ENCODE results near the gene COX6A1.

COX6A1 gene

DNA sequence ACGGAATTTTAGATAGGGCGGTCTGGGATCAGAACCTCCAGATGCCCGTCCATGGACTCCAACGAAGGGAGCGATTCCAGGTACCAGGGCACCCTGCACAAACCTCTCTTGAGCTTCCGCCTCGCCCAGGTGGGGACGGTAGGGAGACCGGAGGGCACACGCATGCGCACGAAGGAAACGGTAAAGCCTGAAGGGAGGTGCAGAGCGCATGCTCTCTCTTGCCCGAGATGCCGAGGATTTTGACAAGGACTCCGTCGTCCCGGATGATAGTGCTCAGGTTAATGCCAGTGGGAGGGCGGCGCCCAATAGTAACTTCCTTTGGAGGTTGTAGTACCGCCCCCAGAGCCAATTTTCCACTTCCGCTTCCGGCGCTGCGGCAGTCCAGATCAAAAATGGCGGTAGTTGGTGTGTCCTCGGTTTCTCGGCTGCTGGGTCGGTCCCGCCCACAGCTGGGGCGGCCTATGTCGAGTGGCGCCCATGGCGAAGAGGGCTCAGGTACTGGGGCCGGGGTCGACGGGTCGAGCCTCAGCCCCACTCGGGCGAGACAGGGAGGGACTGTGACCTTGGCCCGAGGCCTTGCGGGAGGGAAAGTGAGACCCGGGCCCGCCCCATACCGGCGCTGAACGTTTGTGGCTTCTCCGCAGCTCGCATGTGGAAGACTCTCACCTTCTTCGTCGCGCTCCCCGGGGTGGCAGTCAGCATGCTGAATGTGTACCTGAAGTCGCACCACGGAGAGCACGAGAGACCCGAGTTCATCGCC lies at the start of gene COX6A1:
TSS of gene COX6A1 (plus strand) at position 379 of the 760 bp plus-strand sequence. CDS start at position 393, 14 bp downstream.
- DNase-seq, result peak; percentile 88 to 98 (median 95)
- intact Hi-C loops (cut with DNase I), result no loop called here

DNA sequence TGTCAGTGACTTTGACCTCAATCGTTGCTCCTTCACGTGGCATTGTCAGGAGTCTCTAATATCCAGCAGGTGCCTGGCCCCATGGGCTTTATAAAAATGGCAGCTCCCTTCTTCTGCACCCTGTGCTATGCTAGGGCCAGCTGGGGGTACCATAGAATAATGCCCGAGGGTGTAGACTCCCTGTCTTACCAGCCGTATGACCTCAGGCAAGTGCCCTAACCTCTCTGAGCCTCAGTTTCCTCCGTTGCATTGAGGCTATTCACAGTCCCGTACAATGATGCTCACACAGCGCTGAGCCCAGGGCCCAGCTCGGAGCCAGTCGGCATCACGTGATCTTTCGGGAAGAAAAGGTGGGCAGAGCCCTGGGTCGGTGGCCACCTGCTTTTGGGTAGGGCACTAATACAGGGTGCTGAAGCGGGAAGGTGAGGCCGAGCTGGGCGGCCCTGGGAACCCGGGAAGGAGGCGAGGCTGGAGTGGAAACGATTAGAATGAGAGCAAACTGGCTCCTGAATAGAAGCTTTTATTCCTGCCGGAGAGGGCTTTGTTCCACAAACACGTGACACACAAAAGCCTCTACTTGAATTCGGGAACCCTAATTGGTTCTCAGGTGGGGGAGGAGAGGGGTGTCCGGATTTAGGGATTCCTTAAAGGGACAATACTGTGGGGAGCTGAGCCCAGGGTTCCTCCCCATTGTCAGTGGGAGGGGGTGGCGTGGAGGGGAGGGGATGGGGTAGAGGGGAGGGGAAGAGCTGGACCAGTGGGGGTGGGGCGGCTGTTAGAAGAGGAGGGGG lies 49.0 kb upstream of the COX6A1 start:
- DNase-seq, result peak in 38 of 42 donors; percentile 16 to 71 (median 39)
- intact Hi-C loops (cut with DNase I), result no loop called here

DNA sequence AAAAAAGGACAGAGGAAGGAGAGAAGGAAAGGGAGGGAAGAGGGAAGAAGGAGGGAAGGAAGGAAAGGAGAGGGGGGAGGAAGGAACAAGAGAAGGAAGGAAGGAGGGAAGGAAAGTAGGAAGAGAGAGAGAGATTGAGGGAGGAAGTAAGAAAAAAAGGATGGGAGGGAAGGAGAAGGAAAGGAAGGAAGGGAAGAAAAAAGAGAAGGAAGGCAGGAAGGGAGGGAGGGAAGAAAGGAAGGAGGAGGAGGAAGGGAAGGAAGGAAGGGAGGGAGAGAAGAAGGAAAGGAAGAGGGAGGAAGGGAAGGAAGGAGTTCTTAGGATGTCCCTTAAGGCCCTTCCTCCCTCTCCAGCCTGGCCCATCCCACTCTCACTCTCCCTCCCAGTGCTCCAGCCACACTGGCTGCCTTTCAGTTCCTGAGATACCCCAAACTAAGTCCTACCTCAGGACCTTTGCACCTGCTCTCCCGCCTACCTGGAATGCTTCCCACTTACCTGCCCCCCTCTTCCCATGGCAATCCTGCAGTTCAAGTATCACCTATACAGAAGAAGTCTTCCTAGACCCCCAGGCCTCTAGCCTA lies 47.3 kb upstream of the COX6A1 start:
- intact Hi-C loops (cut with DNase I), result no loop called here

DNA sequence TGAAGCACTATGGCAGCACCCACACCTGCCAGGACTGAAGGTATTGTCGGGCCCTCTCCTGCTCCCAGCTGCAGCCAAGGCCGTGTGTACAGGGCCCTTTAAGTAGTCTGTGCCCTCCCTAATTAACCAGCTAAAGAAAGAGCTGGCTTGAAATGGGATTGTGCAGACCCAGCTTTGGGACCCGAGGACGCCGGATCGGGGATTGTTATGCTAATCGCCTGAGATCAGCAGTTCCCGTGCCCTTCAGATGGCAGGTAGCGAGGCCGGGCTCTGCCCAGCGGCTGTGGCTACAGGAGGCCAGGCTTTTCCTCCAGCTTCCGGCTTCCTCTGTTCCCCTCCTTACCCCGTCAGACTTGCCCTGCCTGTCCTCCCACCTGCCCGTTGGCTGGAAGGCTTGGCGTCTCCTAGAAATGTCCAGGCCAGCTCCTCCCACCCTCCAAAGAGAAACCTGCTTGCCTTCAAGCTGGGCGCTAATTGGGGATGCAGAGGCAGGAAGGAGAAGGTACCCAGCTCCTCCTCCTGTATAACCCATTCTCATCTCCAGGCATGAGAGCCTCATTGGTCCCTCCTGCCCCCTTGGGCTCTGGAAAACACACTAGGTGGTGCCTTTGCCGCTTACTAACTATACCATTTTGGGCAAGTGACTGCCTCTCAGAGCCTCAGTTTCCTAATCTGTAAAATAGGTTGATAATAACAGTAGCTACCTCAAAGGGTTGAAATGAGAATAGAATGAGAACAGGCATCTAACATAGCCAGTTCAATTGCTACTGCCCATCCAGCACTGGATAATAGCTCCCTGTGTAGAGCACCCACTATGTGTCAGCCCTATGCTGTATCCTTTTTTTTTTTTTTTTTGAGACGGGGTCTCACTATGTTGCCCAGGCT lies 43.2 kb upstream of the COX6A1 start:
- intact Hi-C loops (cut with DNase I), result no loop called here
- no peak for DNase-seq

More for the DNA sequence above, 47.3 kb upstream of the COX6A1 start:
- DNase-seq, result no peak

DNA sequence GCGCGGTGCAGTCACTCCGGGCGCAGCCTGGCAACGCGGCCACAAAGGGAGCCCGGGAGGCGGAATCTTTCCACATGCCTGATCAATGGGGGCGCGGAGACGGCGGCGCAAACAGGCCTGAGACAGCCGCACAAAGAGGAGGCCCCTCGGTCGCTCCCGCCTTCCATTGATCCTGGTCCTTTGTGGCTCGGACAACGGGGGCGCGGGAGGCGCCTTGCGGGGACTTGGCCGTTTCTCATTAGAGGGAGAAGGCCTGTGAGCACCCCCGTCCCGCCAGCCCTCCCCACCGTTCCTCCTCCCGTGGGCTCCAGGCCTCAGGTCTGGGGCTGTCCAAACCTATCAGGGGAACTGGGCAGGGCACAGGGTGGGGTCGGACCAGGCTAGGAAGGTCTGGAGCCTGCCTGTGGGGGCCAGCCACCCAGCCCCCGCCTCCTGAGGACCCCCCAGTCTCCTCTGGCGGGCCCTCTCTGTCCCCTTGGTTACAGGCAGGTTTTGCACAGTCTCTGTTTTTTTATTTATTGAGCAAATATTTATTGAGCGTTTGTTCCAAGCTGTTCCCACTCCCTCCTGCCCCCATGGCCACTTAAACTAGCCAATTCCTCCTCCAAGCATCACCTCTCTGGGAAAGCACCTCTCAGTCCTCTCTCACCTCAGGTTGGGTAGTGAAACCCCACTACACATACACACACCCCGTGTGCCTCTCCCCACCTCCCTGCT lies 39.9 kb upstream of the COX6A1 start:
- intact Hi-C loops (cut with DNase I), result no loop called here
- DNase-seq, result peak; percentile 11 to 70 (median 40)

DNA sequence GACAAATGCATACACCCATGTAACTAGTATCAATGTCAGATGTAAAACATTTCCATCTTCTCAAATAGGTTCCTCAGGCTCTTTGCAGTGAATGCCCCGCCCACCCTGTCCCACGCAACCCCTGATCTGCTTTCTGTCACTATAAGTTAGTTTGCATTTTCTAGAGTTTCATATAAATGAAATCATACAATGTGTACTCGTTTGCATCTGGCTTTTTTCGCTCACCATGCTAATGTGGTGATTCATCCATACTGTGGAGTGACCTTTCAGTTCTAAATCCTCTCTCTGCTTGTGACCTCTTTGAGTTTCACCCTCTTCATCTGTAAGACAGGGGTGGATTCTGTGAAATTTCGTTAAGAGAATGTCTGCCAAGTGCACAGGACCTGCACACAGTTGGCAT lies 38.4 kb upstream of the COX6A1 start:
- intact Hi-C loops (cut with DNase I), result no loop called here
- DNase-seq, result no peak

DNA sequence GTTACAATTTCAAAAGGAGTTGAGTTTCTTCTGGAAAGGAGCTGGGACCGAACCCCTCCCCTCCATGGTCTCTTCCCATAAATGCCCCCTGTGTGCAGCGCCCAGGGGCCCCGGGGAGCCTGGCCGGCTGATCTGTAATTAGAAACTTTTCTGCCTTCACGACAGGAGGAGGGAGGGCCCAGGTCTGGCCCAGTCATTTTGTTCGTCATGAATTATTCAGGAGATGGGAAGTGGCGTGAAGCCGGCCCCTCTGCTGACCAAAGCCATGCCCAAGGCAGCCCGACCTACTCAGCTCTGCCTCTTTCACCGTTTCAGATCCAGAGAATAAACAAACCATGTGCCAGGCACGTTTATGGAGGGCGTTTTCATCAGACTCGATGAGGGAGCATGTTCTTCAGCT lies 35.7 kb upstream of the COX6A1 start:
- peak in 26 of 42 donors; percentile 8 to 64 (median 22) for DNase-seq

DNA sequence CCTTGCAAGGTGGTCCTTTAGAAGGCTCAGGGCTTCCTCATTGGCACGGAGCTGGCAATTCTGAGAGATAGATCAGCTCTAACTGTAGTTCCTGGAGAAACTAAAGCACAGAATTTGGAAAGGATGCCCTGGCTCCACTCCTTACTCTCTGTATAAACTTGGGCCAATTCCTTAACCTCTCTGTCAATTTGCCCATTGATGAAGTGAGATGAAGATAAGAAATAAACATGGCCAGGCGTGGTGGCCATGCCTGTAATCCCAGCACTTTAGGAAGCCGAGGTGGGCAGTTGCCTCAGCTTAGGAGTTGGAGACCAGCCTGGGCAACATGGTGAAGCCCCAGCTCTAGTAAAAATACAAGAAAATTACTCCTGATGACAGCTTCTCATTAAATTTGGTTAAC lies 34.0 kb upstream of the COX6A1 start:
- intact Hi-C loops (cut with DNase I), result no loop called here
- DNase-seq, result no peak

More for the DNA sequence above, 35.7 kb upstream of the COX6A1 start:
- intact Hi-C loops (cut with DNase I), result no loop called here

DNA sequence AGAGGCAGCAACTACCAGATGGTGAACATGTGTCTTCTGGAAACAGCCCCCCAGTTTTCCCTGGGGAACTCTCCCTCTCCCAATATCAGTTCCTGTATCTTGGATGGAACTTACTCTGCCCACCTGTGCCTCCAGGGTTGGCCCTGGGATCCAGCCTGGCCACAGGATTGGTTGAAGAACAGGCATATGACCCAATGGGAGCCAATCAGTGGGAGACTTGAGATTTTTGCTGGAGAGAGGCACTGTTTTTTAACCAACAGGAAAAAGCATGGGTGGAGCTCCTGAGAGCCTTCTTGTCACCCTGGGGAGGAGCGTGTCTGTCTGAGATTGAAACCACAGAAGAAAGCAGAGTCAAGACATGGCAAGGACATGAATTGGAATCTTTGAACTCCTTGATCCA lies 33.6 kb upstream of the COX6A1 start:
- intact Hi-C loops (cut with DNase I), result no loop called here
- no peak for DNase-seq

DNA sequence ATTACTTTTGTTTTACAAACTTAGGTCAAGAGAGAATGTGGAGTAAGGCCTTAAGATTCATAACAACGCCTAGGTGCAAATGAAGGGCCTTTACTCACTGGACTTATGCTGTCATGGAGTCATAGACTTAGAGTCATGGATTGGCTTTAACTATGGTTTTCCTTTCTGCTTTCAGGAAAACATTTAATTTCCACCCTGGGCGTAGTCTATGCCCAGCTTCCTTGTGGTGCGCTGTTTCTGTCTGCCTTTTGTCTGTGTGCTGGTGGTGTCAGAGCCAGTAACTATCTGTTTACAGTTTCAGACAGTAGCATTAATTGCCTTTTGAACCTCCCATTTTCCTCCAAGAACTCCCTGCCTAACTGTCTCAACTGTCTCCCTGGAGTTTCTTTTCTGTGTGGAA lies 31.8 kb upstream of the COX6A1 start:
- DNase-seq, result no peak
- intact Hi-C loops (cut with DNase I), result no loop called here

DNA sequence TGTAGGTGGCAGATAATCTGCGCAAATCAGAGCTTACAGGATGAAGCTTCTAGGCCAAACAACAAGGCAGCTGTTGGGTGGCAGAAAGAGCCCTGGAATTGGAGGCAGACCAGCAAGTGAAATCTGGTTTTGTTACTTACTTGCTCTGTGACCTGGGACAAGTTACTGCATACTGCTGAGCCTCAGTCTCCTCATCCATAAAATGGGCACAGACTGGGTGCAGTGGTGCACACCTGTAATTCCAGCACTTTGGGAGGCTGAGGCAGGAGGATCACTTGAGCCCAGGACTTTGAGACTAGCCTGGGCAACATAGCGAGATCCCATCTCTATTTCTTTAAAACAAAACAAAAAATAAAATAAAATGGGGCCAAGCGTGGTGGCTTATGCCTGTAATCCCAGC lies 31.4 kb upstream of the COX6A1 start:
- no peak for DNase-seq
- intact Hi-C loops (cut with DNase I), result no loop called here

DNA sequence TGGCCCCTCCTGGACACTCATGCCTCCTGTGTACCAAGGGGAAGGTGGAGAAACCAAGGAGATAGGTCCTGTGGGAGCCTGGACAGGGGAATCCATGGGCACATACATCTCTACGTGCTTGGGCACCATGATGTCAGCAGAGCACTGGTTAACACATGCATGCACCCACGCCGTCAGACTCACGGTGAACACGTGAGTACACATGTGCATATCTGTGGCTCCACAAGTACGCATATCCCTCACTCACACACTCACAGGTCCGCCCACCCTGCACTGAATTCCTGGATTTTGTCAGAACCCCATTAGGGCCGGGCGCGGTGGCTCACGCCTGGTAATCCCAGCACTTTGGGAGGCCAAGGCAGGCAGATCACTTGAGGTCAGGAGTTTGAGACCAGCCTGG lies 29.1 kb upstream of the COX6A1 start:
- intact Hi-C loops (cut with DNase I), result no loop called here
- DNase-seq, result no peak

DNA sequence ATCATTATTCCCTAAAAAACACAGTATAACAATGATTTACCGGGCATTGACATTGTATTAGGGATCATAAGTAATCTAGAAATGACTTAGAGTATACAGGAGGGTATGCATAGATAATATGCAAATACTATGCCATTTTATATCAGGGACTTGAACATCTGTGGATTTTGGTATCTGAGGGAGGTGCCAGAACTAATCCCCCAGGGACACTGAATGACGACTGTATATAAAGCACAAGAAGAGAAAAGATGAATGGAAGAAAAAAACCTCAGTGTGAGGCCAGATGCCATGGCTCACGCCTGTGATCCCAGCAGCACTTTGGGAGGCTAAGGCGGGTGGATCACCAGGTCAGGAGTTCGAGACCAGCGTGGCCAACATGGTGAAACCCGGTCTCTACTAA lies 25.5 kb upstream of the COX6A1 start:
- intact Hi-C loops (cut with DNase I), result no loop called here
- DNase-seq, result no peak

DNA sequence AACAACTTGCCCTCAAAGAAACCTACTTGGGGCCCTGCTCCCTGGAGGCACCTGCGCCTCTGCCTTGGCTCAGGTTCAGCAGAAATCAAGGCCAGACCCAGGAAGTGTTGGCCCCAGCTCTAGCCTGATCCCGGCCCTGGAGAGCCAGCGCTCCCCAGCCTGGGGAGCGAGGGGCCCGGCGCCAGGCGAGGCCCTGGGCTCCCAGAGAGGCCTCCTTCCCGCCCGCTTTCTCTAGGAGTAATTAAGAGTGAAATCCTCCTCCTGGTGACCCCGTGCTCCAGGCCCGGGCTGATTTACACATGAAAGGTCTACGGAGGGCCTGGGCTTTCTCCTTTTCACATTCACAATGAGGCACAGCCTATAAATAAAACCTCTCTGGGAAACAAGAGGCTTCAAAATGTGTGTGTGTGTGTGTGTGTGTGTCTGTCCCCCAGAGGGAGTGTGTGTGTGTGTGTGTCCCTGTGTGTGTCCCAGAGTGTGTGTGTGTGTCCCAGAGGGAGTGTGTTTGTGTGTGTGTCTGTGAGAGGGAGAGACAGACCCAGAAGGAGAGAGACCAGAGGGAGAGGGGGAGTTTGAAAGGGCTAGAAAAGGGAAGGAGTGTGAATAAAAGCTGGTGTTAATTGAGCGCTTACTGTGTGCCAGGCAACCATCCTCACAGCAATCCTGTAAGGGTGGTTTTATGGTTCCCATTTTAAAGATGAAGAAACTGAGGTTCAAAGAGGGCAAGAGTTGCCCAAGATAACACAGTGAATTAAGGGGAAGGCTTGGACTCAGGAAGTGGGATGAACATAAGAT lies 23.8 kb upstream of the COX6A1 start:
- DNase-seq, result peak in 32 of 42 donors; percentile 5 to 73 (median 36)
- intact Hi-C loops (cut with DNase I), result no loop called here

DNA sequence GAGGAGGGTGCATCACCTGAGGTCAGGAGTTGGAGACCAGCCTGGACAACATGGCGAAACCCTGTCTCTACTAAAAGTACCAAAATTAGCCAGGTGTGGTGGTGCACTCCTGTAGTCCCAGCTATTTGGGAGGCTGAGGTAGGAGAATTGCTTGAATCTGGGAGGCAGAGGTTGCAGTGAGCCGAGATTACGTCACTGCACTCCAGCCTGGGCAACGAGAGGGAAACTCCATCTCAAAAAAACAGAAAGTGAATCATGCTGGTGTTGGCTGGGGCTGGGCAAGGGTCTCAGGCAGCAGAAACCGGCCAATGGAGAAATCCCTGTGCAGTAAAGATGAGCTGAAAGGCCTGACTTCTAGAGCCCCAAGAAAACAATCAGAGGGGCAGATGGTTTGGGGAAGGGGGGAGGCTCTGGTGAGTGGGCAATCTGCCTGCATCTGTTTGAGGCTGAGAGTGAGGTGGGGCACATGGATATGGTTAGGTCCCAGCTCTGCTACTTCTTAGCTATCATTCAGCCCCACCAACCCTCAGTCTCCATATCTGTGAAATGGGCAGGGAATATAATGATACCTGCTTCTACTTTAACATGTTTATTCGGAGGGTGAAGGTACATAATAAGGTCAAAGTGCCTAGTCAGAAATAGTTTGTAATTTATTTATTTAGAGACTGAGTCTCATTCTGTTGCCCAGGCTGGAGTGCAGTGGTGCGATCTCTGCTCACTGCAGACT lies 21.3 kb upstream of the COX6A1 start:
- intact Hi-C loops (cut with DNase I), result no loop called here
- DNase-seq, result no peak

DNA sequence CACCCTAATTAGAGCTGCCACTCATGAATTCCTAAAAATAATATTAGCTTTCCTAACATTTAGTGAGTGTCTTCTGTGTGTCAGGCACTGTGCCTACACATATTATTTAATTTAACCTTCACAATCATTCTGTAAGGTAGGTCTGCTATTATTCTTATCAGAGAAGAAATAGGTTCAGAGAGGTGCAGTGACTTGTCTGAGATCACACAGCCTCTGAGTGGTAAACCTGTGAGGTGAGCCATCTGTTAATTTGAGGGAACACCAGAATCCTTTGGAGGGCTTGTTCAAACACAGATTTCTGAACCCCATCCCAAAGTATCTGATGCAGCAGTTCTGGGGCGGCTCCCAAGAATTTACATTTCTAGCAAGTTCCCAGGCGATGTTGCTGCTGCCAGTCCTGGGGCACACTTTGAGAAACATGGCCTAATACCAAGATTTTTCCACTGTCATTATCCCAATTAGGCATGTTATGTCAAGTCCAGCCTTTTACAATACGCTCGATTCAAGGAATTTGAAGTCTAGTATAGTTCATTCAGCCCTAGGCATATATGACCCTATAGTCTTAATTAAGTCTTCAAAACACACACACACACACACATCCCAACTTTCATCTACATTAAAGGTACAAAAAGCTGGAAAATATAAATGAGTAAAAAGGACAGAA lies 19.9 kb upstream of the COX6A1 start:
- intact Hi-C loops (cut with DNase I), result no loop called here
- DNase-seq, result no peak

DNA sequence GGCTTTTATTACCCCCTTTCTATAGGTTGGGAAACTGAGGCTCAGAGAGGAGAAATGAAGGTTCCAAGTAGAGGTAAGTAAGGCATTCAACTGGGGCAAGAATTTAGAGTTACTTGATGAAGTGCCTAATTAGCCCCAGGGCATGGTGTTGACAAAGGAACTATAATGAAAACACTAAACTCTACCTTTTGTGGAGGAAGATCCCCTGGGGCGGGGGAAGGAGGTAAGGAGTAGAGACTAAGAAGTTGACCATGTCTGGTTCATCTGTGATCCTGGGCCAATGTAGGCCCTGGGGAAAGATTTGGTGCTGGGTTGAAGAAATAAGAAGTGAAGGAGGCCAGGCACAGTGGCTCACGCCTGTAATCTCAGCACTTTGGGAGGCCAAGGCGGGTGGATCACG lies 16.2 kb upstream of the COX6A1 start:
- intact Hi-C loops (cut with DNase I), result no loop called here
- DNase-seq, result no peak
